ENCODE measurements around the gene FN1. TPM values are rescaled to one million over a fixed set of nuclear protein-coding genes. Genes with fewer than 3 reads are reported as not detected.

Gene FN1
- total and polyA plus RNA-seq, 2 donors (not counting 1 experiment from before 2014, with no cell fraction given) = 3,629 to 5,906 TPM

DNA sequence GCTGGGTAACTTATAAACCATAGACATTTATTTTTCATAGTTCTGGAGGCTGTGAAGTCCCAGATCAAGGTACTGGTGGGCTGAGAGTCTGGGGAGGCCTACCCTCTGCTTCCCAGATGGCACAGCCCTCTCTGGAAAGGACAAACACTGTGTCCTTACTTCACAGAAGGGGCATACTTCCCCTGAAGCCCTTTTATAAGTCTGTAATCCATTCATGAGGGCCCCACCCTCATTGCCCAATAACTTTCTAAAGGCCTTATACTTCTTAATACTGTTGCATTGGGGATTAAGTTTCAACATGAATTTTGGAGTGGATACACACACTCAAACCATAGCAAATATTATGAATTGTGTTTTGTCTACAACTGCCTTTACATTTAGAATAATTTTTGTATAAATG lies 88.0 kb downstream of the FN1 start:
- Histone ChIP-seq H3K36me3 (ENCODE audit: control insufficient read depth, insufficient read depth, low read length) (peaks cover 5% of the 10 kb centered on the region), H3K4me2 (ENCODE audit: extremely low read depth, insufficient read depth, low read length) (no peak overlapping the region), H3K4me3 (replicated peaks in 1 of 4; ENCODE audit: control extremely low read depth in 1 of 4, insufficient read depth in 1 of 4, low read depth in 3 of 4, low read length in 4 of 4) (no peak overlapping the region), H2AFZ (ENCODE audit: low read length) (no peak overlapping the region), H3K4me1 (ENCODE audit: control insufficient read depth, extremely low read depth, insufficient read depth, low read length) (no peaks in the 10 kb centered on the region), H4K20me1 (ENCODE audit: control insufficient read depth, extremely low read depth, insufficient read depth, low read length) (no peaks in the 10 kb centered on the region), H3K9ac (ENCODE audit: insufficient read depth, low read length) (no peak overlapping the region), H3K27me3 (ENCODE audit: control insufficient read depth, insufficient read depth, low read length) (no peaks in the 10 kb centered on the region), H3K79me2 (ENCODE audit: control insufficient read depth, insufficient read depth, low read length) (no peaks in the 10 kb centered on the region), H3K9me3 (ENCODE audit: control insufficient read depth, insufficient read depth, low read depth, low read length) (no peaks in the 10 kb centered on the region), H3K27ac (ENCODE audit: insufficient read depth, low read length) (no peak overlapping the region)
- TF ChIP-seq CTCF (conservative IDR thresholded peaks at IDR 0.05 in 1 of 2, IDR thresholded peaks at IDR 0.05 in 1 of 2; ENCODE audit: low read depth in 1 of 2, low read length in 2 of 2) (no peak), EZH2 (IDR thresholded peaks at IDR 0.05; ENCODE audit: low read length, missing control alignments) (no peak)
- peak in 1 of 2 donors; percentile 26 for DNase-seq (ENCODE audit: low read depth in 2 of 2)

GRCh38 chr2:215338883-215339679 lies 96.8 kb downstream of the FN1 start:
- no peaks in the 10 kb centered on the region for H3K79me2 ChIP-seq (ENCODE audit: control insufficient read depth, insufficient read depth, low read length)
- no peak overlapping the region for H3K4me3 ChIP-seq (replicated peaks in 1 of 4; ENCODE audit: control extremely low read depth in 1 of 4, insufficient read depth in 1 of 4, low read depth in 3 of 4, low read length in 4 of 4)
- H2AFZ ChIP-seq (ENCODE audit: low read length) = no peak overlapping the region
- no peaks in the 10 kb centered on the region for H3K9me3 ChIP-seq (ENCODE audit: control insufficient read depth, insufficient read depth, low read depth, low read length)
- no peak overlapping the region for H3K4me2 ChIP-seq (ENCODE audit: extremely low read depth, insufficient read depth, low read length)
- H3K9ac ChIP-seq (ENCODE audit: insufficient read depth, low read length) = no peak overlapping the region
- H3K27ac ChIP-seq (ENCODE audit: insufficient read depth, low read length) = no peak overlapping the region
- TF ChIP-seq CTCF (conservative IDR thresholded peaks at IDR 0.05 in 1 of 2, IDR thresholded peaks at IDR 0.05 in 1 of 2; ENCODE audit: low read depth in 1 of 2, low read length in 2 of 2) = no peak
- DNase-seq (ENCODE audit: low read depth in 2 of 2) = no peak
- H3K4me1 ChIP-seq (ENCODE audit: control insufficient read depth, extremely low read depth, insufficient read depth, low read length) = no peaks in the 10 kb centered on the region
- no peaks in the 10 kb centered on the region for H4K20me1 ChIP-seq (ENCODE audit: control insufficient read depth, extremely low read depth, insufficient read depth, low read length)
- peaks cover 7% of the 10 kb centered on the region for H3K36me3 ChIP-seq (ENCODE audit: control insufficient read depth, insufficient read depth, low read length)
- H3K27me3 ChIP-seq (ENCODE audit: control insufficient read depth, insufficient read depth, low read length) = no peaks in the 10 kb centered on the region

DNA sequence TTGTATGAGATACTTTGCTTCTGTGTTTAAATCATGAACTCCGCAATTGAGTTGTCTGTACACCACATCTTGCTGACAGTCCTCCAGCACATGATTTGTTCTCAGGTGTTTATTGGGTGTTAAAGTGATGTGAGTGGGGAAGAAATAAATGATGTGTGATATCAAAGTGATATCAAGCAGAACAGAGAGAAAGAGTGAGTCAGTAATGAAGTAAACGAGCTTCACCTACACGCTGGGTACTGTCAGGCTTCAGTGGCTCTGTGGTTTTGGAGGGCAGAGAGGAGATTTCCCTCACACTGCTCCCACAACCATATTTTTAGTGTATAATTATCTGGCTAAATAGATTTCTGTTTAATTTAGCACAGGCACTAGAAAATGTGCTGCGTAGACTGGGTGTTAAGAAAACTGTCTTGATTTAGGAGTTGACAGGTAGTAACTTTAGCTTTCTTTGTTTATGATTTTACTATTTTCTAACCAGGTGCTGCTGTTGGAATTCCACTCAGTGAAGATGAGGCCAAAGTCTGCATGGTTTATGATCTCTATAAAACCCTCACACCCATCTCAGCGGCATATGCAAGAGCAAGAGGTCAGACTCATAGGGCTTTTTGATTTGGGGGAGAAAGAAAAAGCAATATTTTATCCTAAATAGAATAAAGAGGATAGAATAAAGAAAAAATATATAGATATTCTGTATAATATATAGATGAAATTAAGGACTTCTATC lies 102.8 kb downstream of the FN1 start:
- H3K4me3 ChIP-seq (replicated peaks in 1 of 4; ENCODE audit: control extremely low read depth in 1 of 4, insufficient read depth in 1 of 4, low read depth in 3 of 4, low read length in 4 of 4) = no peak overlapping the region
- H3K27ac ChIP-seq (ENCODE audit: insufficient read depth, low read length) = no peak overlapping the region
- H3K4me2 ChIP-seq (ENCODE audit: extremely low read depth, insufficient read depth, low read length) = no peak overlapping the region
- no peak overlapping the region for H2AFZ ChIP-seq (ENCODE audit: low read length)
- H3K27me3 ChIP-seq (ENCODE audit: control insufficient read depth, insufficient read depth, low read length) = no peaks in the 10 kb centered on the region
- peaks cover 3% of the 10 kb centered on the region for H3K79me2 ChIP-seq (ENCODE audit: control insufficient read depth, insufficient read depth, low read length)
- peaks cover 3% of the 10 kb centered on the region for H3K4me1 ChIP-seq (ENCODE audit: control insufficient read depth, extremely low read depth, insufficient read depth, low read length)
- peaks cover 4% of the 10 kb centered on the region for H3K36me3 ChIP-seq (ENCODE audit: control insufficient read depth, insufficient read depth, low read length)
- no peaks in the 10 kb centered on the region for H3K9me3 ChIP-seq (ENCODE audit: control insufficient read depth, insufficient read depth, low read depth, low read length)
- no peak for DNase-seq (ENCODE audit: low read depth in 2 of 2)
- no peak overlapping the region for H3K9ac ChIP-seq (ENCODE audit: insufficient read depth, low read length)
- TF ChIP-seq EZH2 (IDR thresholded peaks at IDR 0.05; ENCODE audit: low read length, missing control alignments) = no peak
- TF ChIP-seq CTCF (conservative IDR thresholded peaks at IDR 0.05 in 1 of 2, IDR thresholded peaks at IDR 0.05 in 1 of 2; ENCODE audit: low read depth in 1 of 2, low read length in 2 of 2) = no peak
- no peaks in the 10 kb centered on the region for H4K20me1 ChIP-seq (ENCODE audit: control insufficient read depth, extremely low read depth, insufficient read depth, low read length)
